ENCODE measurements around the gene SEMA7A.
A peak's percentile ranks its signal among the peaks of the same experiment; 100 is the strongest.

Gene SEMA7A

DNA sequence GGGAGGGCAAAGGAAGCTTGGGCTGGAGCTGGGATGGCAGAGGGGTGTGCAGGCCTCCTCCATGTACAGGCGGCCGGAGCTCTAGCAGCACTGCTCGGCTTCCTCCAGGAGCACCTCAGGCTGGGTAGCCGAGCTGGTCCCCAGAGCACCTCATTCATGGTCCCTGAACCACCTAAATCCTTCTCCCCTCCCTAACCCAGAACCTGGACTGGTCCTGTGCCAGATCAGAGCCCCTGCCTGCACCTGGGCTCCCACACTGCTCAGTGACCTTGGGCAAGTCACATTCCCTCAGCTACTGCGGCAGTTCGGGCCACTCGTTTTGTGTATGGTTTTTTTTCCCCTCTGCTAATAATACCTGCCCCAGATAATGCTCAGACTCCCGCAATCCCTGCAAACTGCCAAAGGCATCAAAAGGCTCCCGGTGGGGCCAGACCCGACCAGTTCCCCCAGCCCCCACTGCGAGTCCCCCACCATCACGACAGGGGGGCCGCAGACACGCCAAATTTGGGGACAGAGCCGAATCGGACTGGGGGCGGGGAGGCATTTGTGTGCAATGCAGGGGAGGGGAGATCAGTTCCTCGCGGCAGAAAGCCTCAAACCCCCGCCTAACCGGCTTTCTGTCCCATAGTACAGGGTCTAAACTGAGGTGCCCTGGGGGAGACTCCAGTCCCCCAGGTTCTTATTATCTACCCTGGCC is 1.3 kb downstream of the SEMA7A start:
- Histone ChIP-seq H3K9ac (ENCODE audit: low read length) (no peak overlapping the region), H3K4me1 (ENCODE audit: control insufficient read depth, insufficient read depth, low read length) (peaks cover 5% of the 10 kb centered on the region), H3K4me3 (ENCODE audit: low read length) (peak overlapping the region; percentile 37), H3K27ac (ENCODE audit: low read depth, low read length) (no peak overlapping the region), H3K36me3 (ENCODE audit: control insufficient read depth, insufficient read depth, low read length) (no peaks in the 10 kb centered on the region), H3K27me3 (ENCODE audit: control insufficient read depth, insufficient read depth, low read length) (peaks cover 23% of the 10 kb centered on the region)

- Histone ChIP-seq H3K9ac (ENCODE audit: low read length) (no peak overlapping the region), H3K27me3 (ENCODE audit: control insufficient read depth, insufficient read depth, low read length) (peaks cover 23% of the 10 kb centered on the region), H3K27ac (ENCODE audit: low read depth, low read length) (no peak overlapping the region), H3K36me3 (ENCODE audit: control insufficient read depth, insufficient read depth, low read length) (no peaks in the 10 kb centered on the region), H3K4me3 (ENCODE audit: low read length) (no peak overlapping the region), H3K4me1 (ENCODE audit: control insufficient read depth, insufficient read depth, low read length) (peaks cover 5% of the 10 kb centered on the region)
Measured at GRCh38 chr15:74431645-74432044, 2.1 kb downstream of the SEMA7A start.

DNA sequence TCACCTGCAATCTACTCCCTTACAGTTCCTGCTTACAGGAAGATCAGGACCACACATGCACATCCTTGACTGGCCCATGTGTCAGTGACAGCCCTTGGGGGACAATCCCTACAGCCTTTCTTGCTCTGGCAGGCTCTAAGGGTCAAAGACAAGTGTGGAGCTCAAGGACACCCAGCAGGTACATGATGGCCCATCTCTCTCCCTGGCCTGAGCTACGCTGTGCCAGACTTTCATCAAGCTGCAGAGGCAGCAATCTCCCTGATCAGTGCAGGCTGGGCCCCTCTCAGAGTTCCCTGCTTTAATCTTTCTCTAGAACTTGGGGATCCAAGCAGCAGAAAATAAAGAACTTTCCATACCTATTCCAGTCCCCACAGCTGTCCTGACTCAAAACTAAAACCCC is 2.6 kb downstream of the SEMA7A start:
- Histone ChIP-seq H3K4me3 (ENCODE audit: low read length) (no peak overlapping the region), H3K4me1 (ENCODE audit: control insufficient read depth, insufficient read depth, low read length) (peaks cover 5% of the 10 kb centered on the region), H3K9ac (ENCODE audit: low read length) (no peak overlapping the region), H3K27ac (ENCODE audit: low read depth, low read length) (no peak overlapping the region), H3K36me3 (ENCODE audit: control insufficient read depth, insufficient read depth, low read length) (no peaks in the 10 kb centered on the region), H3K27me3 (ENCODE audit: control insufficient read depth, insufficient read depth, low read length) (peaks cover 23% of the 10 kb centered on the region)

DNA sequence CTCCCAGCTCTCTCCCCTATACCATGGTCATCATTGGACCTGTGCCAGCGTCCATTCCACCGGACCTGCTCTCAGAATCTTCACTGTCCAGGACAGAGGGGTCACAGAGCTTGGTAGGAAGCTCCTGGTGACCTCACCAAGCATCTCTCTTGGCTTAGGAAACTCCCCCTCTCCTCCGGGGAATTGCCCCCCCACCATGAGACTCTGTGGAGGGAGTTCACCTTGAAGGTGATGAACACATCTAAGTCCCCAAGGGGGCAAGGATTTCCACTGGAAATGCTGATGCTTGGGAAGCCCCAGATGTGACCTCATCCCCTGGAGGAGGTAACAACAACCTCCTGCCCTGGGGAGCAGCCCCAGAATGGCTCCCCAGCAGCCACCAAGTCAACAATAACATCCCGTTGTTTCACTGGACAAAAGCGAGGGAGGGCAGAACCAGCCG is 3.2 kb downstream of the SEMA7A start:
- H3K4me1 ChIP-seq (ENCODE audit: control insufficient read depth, insufficient read depth, low read length) = peaks cover 5% of the 10 kb centered on the region
- no peak overlapping the region for H3K27ac ChIP-seq (ENCODE audit: low read depth, low read length)
- H3K9ac ChIP-seq (ENCODE audit: low read length) = no peak overlapping the region
- H3K27me3 ChIP-seq (ENCODE audit: control insufficient read depth, insufficient read depth, low read length) = peaks cover 23% of the 10 kb centered on the region
- H3K4me3 ChIP-seq (ENCODE audit: low read length) = no peak overlapping the region
- H3K36me3 ChIP-seq (ENCODE audit: control insufficient read depth, insufficient read depth, low read length) = no peaks in the 10 kb centered on the region

DNA sequence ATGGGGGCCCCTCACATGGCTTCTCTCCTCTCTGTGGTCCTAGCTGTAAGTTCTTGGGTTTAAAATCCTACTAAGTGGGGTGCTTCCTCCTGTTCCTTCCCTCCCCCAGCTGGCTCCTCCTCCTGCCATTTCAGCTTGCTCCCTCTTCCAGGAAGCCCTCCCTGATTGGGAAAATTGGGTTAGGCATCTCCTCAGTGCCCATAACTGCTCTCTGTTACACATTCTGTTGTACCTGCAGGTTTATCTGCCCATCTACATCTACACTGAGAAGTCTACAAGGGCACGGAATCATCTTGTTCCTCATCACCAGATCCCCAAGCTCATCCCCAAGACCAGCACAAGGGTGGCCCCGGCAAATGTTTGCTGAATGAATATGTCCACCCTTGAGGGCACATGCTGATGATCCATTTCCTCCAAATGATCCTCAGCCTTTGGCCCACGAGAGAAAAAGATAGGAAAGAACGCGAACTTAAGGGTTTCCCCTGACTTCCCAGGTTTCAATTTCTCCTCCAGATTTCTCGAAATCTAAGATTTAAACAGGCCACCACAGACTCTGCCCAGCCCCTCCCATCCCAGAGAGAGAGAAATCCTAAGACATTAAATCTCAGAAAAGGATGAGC is 3.9 kb downstream of the SEMA7A start:
- H3K27me3 ChIP-seq (ENCODE audit: control insufficient read depth, insufficient read depth, low read length) = peaks cover 23% of the 10 kb centered on the region
- H3K27ac ChIP-seq (ENCODE audit: low read depth, low read length) = no peak overlapping the region
- no peaks in the 10 kb centered on the region for H3K36me3 ChIP-seq (ENCODE audit: control insufficient read depth, insufficient read depth, low read length)
- no peak overlapping the region for H3K4me3 ChIP-seq (ENCODE audit: low read length)
- no peak overlapping the region for H3K9ac ChIP-seq (ENCODE audit: low read length)
- peaks cover 5% of the 10 kb centered on the region for H3K4me1 ChIP-seq (ENCODE audit: control insufficient read depth, insufficient read depth, low read length)

DNA sequence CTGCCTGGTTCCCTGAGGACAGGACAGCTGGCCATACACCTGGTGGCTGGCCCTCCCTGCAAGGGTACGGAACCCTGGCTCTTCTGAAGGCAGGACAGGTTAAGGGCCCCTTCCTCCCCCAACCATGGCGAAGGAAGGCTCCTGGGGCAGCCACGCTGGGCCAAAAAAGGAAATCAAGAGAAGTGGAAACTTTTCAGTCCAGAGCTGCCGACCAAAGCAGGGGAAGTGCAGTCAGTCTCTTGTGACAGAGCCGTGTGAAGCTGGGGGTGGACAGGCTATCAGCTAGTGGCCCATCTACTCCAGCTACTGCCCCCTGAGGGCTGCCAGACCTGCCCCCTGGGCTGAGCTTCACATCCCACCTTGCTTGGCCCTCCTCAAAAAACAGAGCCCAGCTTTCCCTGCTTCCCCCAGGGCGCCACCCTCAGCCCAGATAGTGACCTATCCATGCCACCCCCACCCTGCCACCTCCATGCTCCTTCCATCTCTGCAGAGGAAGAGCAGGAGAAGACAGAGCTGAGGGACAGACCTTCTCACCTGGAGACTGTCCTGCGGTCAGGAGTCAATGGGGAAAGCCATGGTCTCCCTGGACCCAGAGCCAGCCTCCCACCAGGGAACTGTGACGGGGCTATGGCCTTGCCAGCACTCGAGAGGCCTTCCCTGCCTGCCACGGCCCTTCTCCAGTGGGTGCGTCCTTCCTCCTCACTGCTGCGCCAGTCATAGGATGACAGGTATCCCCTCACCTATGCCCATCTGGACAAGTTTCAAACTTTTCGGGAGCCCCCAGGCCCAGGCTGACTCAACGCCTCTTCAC is 4.6 kb downstream of the SEMA7A start:
- Histone ChIP-seq H3K9ac (ENCODE audit: low read length) (no peak overlapping the region), H3K4me3 (ENCODE audit: low read length) (no peak overlapping the region), H3K4me1 (ENCODE audit: control insufficient read depth, insufficient read depth, low read length) (peaks cover 2% of the 10 kb centered on the region), H3K27me3 (ENCODE audit: control insufficient read depth, insufficient read depth, low read length) (peaks cover 23% of the 10 kb centered on the region), H3K36me3 (ENCODE audit: control insufficient read depth, insufficient read depth, low read length) (no peaks in the 10 kb centered on the region), H3K27ac (ENCODE audit: low read depth, low read length) (no peak overlapping the region)

GRCh38 chr15:74428442-74428787 is 5.3 kb downstream of the SEMA7A start:
- Histone ChIP-seq H3K27ac (ENCODE audit: low read depth, low read length) (no peak overlapping the region), H3K27me3 (ENCODE audit: control insufficient read depth, insufficient read depth, low read length) (peaks cover 23% of the 10 kb centered on the region), H3K9ac (ENCODE audit: low read length) (no peak overlapping the region), H3K4me3 (ENCODE audit: low read length) (no peak overlapping the region), H3K36me3 (ENCODE audit: control insufficient read depth, insufficient read depth, low read length) (no peaks in the 10 kb centered on the region), H3K4me1 (ENCODE audit: control insufficient read depth, insufficient read depth, low read length) (no peaks in the 10 kb centered on the region)

DNA sequence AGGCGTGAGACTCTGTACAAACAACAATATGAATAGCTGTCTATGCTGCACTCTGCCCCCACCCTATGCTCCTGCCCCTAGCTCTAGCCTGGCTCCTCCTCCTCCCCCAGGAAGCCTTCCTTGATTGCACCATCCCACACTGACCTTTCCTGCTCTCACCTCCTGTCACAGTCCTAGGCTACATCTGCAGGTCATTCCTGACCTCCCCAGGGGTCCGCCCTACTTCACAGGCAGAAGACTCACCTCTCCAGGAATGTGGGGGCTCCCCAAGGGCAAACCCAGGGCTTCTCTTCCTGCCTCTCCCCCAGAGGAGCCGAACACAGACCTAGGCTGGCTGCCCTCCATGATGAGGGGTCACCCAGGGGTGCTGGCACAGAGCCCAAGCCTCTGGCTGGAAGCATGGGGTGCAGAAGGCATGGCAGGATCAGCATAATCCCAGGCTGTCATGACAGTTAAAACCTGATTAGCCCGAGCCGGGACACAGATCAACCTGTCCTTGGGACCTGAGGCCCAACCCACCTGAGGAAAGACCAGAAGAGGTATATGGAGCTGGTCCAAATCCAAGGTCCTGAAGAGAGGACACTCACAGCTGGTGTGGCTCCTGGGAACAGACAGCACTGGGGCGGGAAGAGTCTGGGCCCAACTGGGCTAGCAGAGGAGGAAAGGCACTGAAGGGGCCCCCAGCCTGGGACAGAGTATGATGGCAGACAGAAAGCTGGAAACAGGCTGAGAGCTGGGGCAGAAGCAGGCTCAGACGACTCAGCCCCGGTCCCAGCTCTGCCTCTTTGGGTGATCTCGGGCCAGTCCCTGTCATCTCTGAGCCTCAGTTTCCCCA is 5.9 kb downstream of the SEMA7A start:
- Histone ChIP-seq H3K9ac (ENCODE audit: low read length) (no peak overlapping the region), H3K4me1 (ENCODE audit: control insufficient read depth, insufficient read depth, low read length) (no peaks in the 10 kb centered on the region), H3K27me3 (ENCODE audit: control insufficient read depth, insufficient read depth, low read length) (peaks cover 23% of the 10 kb centered on the region), H3K36me3 (ENCODE audit: control insufficient read depth, insufficient read depth, low read length) (no peaks in the 10 kb centered on the region), H3K27ac (ENCODE audit: low read depth, low read length) (no peak overlapping the region), H3K4me3 (ENCODE audit: low read length) (no peak overlapping the region)

DNA sequence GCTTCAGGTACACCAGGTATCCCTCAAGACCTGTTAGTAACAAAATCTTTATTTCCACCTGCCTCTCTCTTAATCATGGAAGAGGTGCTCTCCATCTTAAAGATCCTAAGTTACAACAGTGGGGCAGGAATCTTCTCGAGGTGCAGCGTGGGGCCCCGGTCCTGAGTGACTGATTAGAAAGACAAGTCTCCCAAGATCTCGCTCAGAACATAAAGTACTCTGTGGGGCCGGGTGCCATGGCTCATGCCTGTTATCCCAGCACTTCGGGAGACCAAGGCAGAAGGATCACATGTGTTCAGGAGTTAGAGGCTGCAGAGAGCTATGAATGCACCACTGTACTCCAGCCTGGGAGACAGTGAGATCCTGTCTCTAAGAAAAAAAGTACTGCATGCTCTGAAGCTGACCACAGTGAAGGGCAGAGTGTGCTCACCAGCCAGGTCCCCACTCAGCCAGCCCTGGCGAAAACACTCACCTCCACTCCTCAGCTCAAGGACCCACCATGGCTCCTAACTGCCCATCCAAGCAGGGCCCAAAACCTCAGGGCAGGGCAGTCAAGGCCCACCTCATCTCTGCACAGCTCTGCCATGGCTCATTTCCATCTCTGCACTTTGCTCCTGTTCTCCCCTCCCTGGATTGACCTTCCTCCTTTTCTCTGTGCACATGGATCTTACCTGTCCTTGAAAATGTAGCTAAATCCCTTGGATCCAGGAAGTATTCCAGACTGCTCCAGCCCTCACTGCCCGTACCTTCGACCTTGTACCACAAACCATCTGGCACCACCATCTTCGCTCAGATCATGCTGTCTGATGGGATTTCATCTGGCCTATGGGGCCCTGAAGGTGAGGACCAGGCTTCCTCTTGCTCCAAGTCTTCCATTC is 7.1 kb downstream of the SEMA7A start:
- Histone ChIP-seq H3K36me3 (ENCODE audit: control insufficient read depth, insufficient read depth, low read length) (no peaks in the 10 kb centered on the region), H3K9ac (ENCODE audit: low read length) (no peak overlapping the region), H3K27me3 (ENCODE audit: control insufficient read depth, insufficient read depth, low read length) (peaks cover 12% of the 10 kb centered on the region), H3K27ac (ENCODE audit: low read depth, low read length) (no peak overlapping the region), H3K4me1 (ENCODE audit: control insufficient read depth, insufficient read depth, low read length) (no peaks in the 10 kb centered on the region), H3K4me3 (ENCODE audit: low read length) (no peak overlapping the region)

GRCh38 chr15:74425630-74426029 is 8.1 kb downstream of the SEMA7A start:
- Histone ChIP-seq H3K4me1 (ENCODE audit: control insufficient read depth, insufficient read depth, low read length) (no peaks in the 10 kb centered on the region), H3K36me3 (ENCODE audit: control insufficient read depth, insufficient read depth, low read length) (no peaks in the 10 kb centered on the region), H3K9ac (ENCODE audit: low read length) (no peak overlapping the region), H3K27ac (ENCODE audit: low read depth, low read length) (no peak overlapping the region), H3K27me3 (ENCODE audit: control insufficient read depth, insufficient read depth, low read length) (peaks cover 9% of the 10 kb centered on the region), H3K4me3 (ENCODE audit: low read length) (no peak overlapping the region)

DNA sequence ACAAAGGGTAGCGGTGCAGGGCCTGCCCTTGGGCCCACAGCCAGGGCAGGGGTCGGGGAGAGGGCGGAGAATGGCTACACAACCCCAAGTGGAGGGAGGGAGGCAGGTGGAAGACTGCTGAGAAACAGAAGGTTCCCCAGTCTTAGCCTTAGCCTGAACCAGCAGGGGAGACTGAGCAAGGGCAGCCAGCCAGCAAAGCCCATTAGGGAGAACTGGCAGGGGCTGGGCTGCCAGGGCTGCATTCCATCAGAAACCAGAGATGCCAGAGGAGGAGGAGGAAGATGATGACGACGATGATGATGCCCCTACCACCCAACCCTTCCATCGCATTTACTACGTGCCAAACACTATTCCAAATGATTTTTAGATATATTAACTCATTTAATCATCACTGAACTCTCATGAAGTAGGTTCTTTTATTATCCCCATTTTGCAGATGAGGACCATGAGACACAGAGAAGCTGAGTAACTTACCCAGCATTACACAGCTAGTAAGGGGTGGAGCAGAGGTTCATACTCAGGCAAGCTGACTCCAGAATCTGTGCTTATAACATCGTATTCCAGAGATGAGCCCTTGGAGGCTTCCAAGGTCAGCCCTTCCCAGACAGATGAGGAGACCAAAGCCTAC is 8.7 kb downstream of the SEMA7A start:
- Histone ChIP-seq H3K4me1 (ENCODE audit: control insufficient read depth, insufficient read depth, low read length) (no peaks in the 10 kb centered on the region), H3K9ac (ENCODE audit: low read length) (no peak overlapping the region)

More for the DNA sequence above, 8.7 kb downstream of the SEMA7A start:
- Histone ChIP-seq H3K4me3 (ENCODE audit: low read length) (no peak overlapping the region), H3K27ac (ENCODE audit: low read depth, low read length) (no peak overlapping the region), H3K36me3 (ENCODE audit: control insufficient read depth, insufficient read depth, low read length) (no peaks in the 10 kb centered on the region), H3K27me3 (ENCODE audit: control insufficient read depth, insufficient read depth, low read length) (peaks cover 9% of the 10 kb centered on the region)
